Osteoblast (primary cell): ENCODE results near the gene CBX4. TPM values are rescaled to one million over a fixed set of nuclear protein-coding genes. Genes with fewer than 3 reads are reported as not detected.

Source experiments
- DNase-seq: peaks from one replicate; pipeline ENCODE4 v3.0.0; 2011; ENCODE audit warnings: low spot score, mixed read lengths; ENCODE audit not compliant: insufficient read length; ENCODE audit errors: missing footprints
- H2AFZ ChIP-seq: 2 replicates; pipeline ENCODE4 v1.6.0; 2011; ENCODE audit warnings: mild to moderate bottlenecking, low read length
- H3K27ac ChIP-seq: 2 replicates; pipeline ENCODE4 v1.5.1; 2011; ENCODE audit warnings: mild to moderate bottlenecking, low read depth, low read length, moderate library complexity
- H3K27me3 ChIP-seq: 2 replicates; pipeline ENCODE4 v1.6.0; 2012; ENCODE audit warnings: mild to moderate bottlenecking, control low read depth, inconsistent platforms, low read length, moderate library complexity; ENCODE audit not compliant: insufficient read depth
- H3K36me3 ChIP-seq: 2 replicates; pipeline ENCODE4 v1.5.1; 2011; ENCODE audit warnings: mild to moderate bottlenecking, low read length, control low read depth, moderate library complexity; ENCODE audit not compliant: insufficient read depth
- H3K4me1 ChIP-seq: 2 replicates; pipeline ENCODE4 v1.5.1; 2011; ENCODE audit warnings: mild to moderate bottlenecking, low read length, control low read depth, moderate library complexity; ENCODE audit not compliant: insufficient read depth
- H3K4me2 ChIP-seq: 2 replicates; pipeline ENCODE4 v1.6.0; 2011; ENCODE audit warnings: mild to moderate bottlenecking, low read length; ENCODE audit not compliant: insufficient read depth
- H3K4me3 ChIP-seq: fragments of 200-600 bp; sonication (generic); 3 replicates; pipeline ENCODE4 v1.5.1; 2012; ENCODE audit warnings: mild to moderate bottlenecking, low read length, inconsistent platforms; ENCODE audit not compliant: insufficient read depth
- H3K79me2 ChIP-seq: 2 replicates; pipeline ENCODE4 v1.6.0; 2012; ENCODE audit warnings: mild to moderate bottlenecking, low read length, control low read depth, inconsistent platforms; ENCODE audit not compliant: insufficient read depth
- H3K9me3 ChIP-seq: 2 replicates; pipeline ENCODE4 v1.5.1; 2011; ENCODE audit warnings: low read depth, low read length, control low read depth
- H4K20me1 ChIP-seq: 2 replicates; pipeline ENCODE4 v1.6.0; 2012; ENCODE audit warnings: mild to moderate bottlenecking, low read length, control low read depth; ENCODE audit not compliant: insufficient read depth
- CTCF ChIP-seq: IDR thresholded peaks from 2 replicates; pipeline ENCODE4 v1.5.1; 2011; ENCODE audit warnings: mild to moderate bottlenecking, low read depth, low read length, moderate library complexity; ENCODE audit errors: extremely low read depth
- total RNA-seq: library from RNA; depleted of rRNA; stranded (reverse); fragments of >200 nt; gene quantifications from 2 replicates; pipeline ENCODE4 v1.2.3, GENCODE V29; 2012

The CBX4 gene
- total RNA-seq, 1 donor: 22.1 TPM

DNA sequence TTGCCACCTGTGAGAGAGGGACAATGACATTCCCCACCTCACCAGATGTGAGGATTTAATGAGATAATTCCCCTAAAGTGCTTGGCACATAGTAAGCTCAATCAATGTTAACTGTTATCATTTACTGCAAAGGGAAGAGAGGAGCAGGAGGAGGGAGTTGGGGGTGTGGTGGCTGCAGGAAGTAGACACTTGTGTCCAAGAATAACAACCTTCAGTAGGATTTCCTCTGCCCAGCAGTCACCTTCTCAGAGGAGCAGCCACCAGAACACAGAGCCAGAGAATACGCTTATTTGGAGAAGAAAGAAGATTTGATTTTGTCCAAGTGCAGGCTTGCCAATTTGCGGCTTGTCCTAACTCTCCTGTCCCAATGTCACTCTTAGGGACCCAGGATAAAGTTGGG is 10.2 kb downstream of the CBX4 start:
- Histone ChIP-seq H3K27me3 (no peaks in the 10 kb centered on the region), H3K79me2 (no peaks in the 10 kb centered on the region), H3K9me3 (no peaks in the 10 kb centered on the region), H3K4me3 (no peak overlapping the region), H3K27ac (no peak overlapping the region), H2AFZ (no peak overlapping the region), H3K4me1 (peaks cover 6% of the 10 kb centered on the region), H3K36me3 (peaks cover 3% of the 10 kb centered on the region), H3K4me2 (no peak overlapping the region), H4K20me1 (no peaks in the 10 kb centered on the region)
- no peak for TF ChIP-seq CTCF
- no peak for DNase-seq

- Histone ChIP-seq H2AFZ (no peak overlapping the region), H3K4me2 (no peak overlapping the region)
- no peak for DNase-seq
Observed at GRCh38 chr17:79826841-79827578, 12.2 kb downstream of the CBX4 start.

DNA sequence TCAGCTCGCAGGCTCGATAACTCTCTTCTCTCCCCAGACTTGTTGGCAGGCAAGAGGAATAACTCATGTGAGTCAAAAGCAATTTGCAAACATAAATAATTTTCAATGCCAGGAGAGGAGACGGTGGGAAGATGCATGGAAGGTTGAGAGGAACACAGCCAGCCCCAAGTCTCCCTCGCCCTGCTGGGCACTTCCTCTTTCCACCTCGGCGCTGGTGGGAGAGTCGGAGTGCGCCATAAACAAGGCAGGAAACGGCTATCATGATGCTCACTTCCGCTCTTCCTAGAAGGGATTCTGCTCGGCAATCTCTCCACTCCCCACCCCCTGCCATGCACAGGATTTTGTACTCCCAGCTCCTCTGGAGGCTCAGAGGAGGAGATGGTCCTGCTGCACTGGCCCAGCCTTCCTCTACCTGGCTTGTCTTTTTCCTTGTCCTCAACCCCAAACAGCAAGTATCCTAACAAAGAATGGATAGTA is 13.0 kb downstream of the CBX4 start:
- DNase-seq: no peak
- Histone ChIP-seq H3K79me2 (no peaks in the 10 kb centered on the region), H3K27ac (no peak overlapping the region), H3K4me3 (no peak overlapping the region), H4K20me1 (no peaks in the 10 kb centered on the region), H3K36me3 (no peaks in the 10 kb centered on the region), H3K27me3 (peaks cover 4% of the 10 kb centered on the region), H3K9me3 (no peaks in the 10 kb centered on the region), H2AFZ (no peak overlapping the region), H3K4me2 (no peak overlapping the region), H3K4me1 (no peaks in the 10 kb centered on the region)
- TF ChIP-seq CTCF: no peak

More at GRCh38 chr17:79826841-79827578, 12.2 kb downstream of the CBX4 start:
- Histone ChIP-seq H3K4me3 (no peak overlapping the region), H3K9me3 (no peaks in the 10 kb centered on the region), H3K27me3 (no peaks in the 10 kb centered on the region), H4K20me1 (no peaks in the 10 kb centered on the region), H3K4me1 (peaks cover 1% of the 10 kb centered on the region), H3K79me2 (no peaks in the 10 kb centered on the region), H3K36me3 (no peaks in the 10 kb centered on the region), H3K27ac (no peak overlapping the region)
- TF ChIP-seq CTCF: no peak

DNA sequence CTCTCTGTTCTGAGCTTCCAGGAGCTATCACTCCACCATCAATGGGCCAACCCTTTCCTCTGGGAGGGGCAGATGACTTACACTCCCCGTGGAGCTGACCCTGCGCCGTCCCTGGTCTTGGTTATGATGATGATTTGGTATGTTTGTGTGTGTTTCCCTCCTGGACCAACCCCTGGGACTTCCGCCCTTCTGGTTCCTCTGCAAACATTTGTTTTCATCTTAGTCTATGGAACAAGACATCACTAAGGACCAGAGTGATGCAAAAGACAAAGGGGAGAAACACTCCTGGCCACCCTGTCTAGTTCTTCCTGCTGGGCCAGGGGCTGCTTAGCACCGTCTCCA is 13.7 kb downstream of the CBX4 start:
- no peak for TF ChIP-seq CTCF
- Histone ChIP-seq H3K27ac (no peak overlapping the region), H3K9me3 (no peaks in the 10 kb centered on the region), H3K27me3 (peaks cover 8% of the 10 kb centered on the region), H3K36me3 (no peaks in the 10 kb centered on the region), H4K20me1 (no peaks in the 10 kb centered on the region), H3K4me1 (no peaks in the 10 kb centered on the region), H3K4me3 (no peak overlapping the region), H3K4me2 (no peak overlapping the region), H2AFZ (no peak overlapping the region), H3K79me2 (no peaks in the 10 kb centered on the region)
- no peak for DNase-seq
